Activated CD4-positive, alpha-beta T cell treated with anti-CD3 and anti-CD28 coated beads, Interleukin-2, amount 10 ng/mL, durations not matched to agents 7 days and 5 days (primary cell): Measurements from ENCODE around the gene RAD52. TPM values are rescaled to one million over a fixed set of nuclear protein-coding genes. Genes with fewer than 3 reads are reported as not detected.

Experiments used
- CTCF ChIA-PET: fragments of 350-600 bp; sonication (Branson Sonifier 250); formaldehyde crosslinking; loops from one replicate; lab custom pipeline; 2021; ENCODE audit warnings: antibody characterized with exemption; lab: Charles Lee
- POLR2A ChIA-PET: fragments of 350-600 bp; sonication (Branson Sonifier 250); formaldehyde crosslinking; loops from one replicate; lab custom pipeline; 2021; ENCODE audit warnings: antibody characterized with exemption; lab: Charles Lee
- DNase-seq: peaks from one replicate; pipeline ENCODE4 v3.0.0-alpha.2; 2020
- H3K27ac Mint-ChIP-seq: one replicate; pipeline ENCODE4 v1.8.0; 2021; ENCODE audit warnings: mild to moderate bottlenecking, moderate library complexity, mixed read lengths
- H3K27me3 Mint-ChIP-seq: one replicate; pipeline ENCODE4 v1.8.0; 2021; ENCODE audit warnings: mixed read lengths
- H3K36me3 Mint-ChIP-seq: one replicate; pipeline ENCODE4 v1.8.0; 2021; ENCODE audit warnings: low read depth, mixed read lengths
- H3K4me1 Mint-ChIP-seq: one replicate; pipeline ENCODE4 v1.8.0; 2021; ENCODE audit warnings: mixed read lengths
- H3K4me3 Mint-ChIP-seq: one replicate; pipeline ENCODE4 v1.8.0; 2021; ENCODE audit warnings: mild to moderate bottlenecking, moderate library complexity, mixed read lengths
- H3K9me3 Mint-ChIP-seq: one replicate; pipeline ENCODE4 v1.8.0; 2021; ENCODE audit warnings: mixed read lengths
- total RNA-seq, 2 experiments: library from RNA; stranded (reverse); gene quantifications; one replicate each; pipeline ENCODE4 v1.2.3, GENCODE V29; 2021

RAD52 gene
- total RNA-seq, 2 experiments from 2014 or later, result 18.5 to 19.4 TPM

GRCh38 chr12:926641-927040 is 22.9 kb downstream of the RAD52 start:
- no peak overlapping the region for H3K27ac Mint-ChIP-seq
- H3K27me3 Mint-ChIP-seq, result no peaks in the 10 kb centered on the region
- ChIA-PET CTCF (no interaction called here), POLR2A (no interaction called here)
- H3K4me3 Mint-ChIP-seq, result no peak overlapping the region
- H3K4me1 Mint-ChIP-seq, result no peaks in the 10 kb centered on the region
- H3K9me3 Mint-ChIP-seq, result no peaks in the 10 kb centered on the region
- no peak for DNase-seq
- peaks cover 39% of the 10 kb centered on the region for H3K36me3 Mint-ChIP-seq

- CTCF ChIA-PET, result no interaction called here
- H3K36me3 Mint-ChIP-seq, result peaks cover 45% of the 10 kb centered on the region
- peaks cover 7% of the 10 kb centered on the region for H3K4me1 Mint-ChIP-seq
- H3K27ac Mint-ChIP-seq, result no peak overlapping the region
- POLR2A ChIA-PET, result no interaction called here
- no peaks in the 10 kb centered on the region for H3K9me3 Mint-ChIP-seq
- no peak overlapping the region for H3K4me3 Mint-ChIP-seq
- DNase-seq, result no peak
- H3K27me3 Mint-ChIP-seq, result no peaks in the 10 kb centered on the region
Observed at GRCh38 chr12:922285-922684, 27.2 kb downstream of the RAD52 start.

DNA sequence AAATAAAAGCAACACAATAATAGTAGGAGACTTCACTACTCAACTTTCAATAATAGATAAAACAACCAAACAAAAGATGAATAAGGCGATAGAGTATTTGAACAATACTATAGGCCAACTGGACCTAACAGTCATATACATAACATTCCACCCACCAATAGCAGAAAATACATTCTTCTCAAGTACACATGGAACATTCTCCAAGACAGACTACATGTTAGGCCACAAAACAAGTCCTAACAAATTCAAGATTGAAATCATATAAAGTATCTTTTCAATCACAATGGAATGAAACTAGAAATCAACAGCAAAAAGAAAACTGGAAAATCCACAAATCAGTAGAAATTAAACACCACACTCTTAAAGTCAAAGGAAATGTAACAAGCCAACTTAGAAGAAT is 28.8 kb downstream of the RAD52 start:
- CTCF ChIA-PET, result no interaction called here
- H3K27me3 Mint-ChIP-seq, result no peaks in the 10 kb centered on the region
- POLR2A ChIA-PET, result no interaction called here
- no peak overlapping the region for H3K4me3 Mint-ChIP-seq
- no peak for DNase-seq
- H3K4me1 Mint-ChIP-seq, result peaks cover 14% of the 10 kb centered on the region
- H3K27ac Mint-ChIP-seq, result no peak overlapping the region
- no peaks in the 10 kb centered on the region for H3K9me3 Mint-ChIP-seq
- H3K36me3 Mint-ChIP-seq, result peaks cover 51% of the 10 kb centered on the region

DNA sequence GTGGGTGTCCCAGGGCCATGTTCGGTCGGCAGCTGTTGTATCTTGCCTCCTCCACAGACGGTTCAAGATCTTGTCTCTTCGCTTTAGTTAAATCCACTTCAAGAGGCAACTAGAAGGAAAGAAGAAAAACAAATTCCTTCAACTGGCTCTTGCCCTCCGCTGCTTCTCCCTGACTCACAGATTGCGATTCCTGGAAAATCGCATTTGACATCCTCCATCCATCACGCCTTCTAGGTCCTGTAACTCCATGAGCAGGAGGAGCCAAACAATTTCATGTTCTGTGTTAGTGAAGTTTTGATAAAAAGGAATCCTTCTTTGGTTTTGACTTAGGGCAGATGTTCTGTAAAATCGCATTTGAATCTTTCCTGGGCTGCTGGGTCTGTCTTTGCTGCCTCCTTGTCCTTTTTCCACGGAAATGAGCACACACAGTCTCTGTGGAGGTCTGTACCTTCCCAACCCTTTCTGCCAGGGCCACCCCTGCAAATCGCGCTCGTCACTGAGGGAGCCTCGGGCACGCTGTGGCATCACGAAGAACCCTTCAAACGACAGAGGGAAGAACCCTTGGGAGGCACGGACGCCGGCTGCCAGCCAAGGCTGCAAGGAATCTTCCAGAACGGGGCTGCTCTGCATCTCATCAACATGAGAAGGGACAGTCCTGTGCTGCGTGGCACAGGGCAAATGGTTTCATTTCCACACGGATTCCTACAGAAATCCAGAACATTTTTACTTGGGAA is 32.6 kb downstream of the RAD52 start:
- ChIA-PET POLR2A (no interaction called here), CTCF (interaction anchor here (0.6 to 1.0 kb wide), 2 partner anchors 31 to 43 kb away, joined by 3 read pairs; no protein-coding TSS in a partner anchor)
- Mint-ChIP-seq H3K36me3 (peaks cover 63% of the 10 kb centered on the region), H3K27ac (peak overlapping the region; percentile 87), H3K27me3 (no peaks in the 10 kb centered on the region), H3K4me3 (no peak overlapping the region), H3K4me1 (peaks cover 33% of the 10 kb centered on the region), H3K9me3 (no peaks in the 10 kb centered on the region)
- no peak for DNase-seq

DNA sequence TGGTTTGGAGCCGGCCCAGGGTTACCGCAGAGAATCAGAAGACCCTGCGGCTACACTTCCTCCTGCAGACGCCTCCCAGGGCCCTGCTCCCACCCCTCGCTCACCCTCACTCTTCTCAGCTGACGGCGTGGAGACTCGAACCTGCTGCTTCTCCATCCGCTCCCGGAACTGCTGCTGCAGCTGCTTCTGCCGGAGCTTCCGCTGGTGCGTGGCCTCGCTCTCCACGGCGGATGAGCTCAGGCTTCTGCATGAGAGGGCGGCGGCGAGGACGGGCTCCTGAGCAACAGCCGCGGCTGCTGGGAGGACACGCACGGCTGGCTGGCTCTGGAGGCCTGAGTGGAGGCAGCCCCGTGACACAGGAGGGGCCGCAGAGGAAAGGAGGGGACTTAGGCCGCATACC is 33.3 kb downstream of the RAD52 start:
- peak; percentile 34 for DNase-seq
- Mint-ChIP-seq H3K4me1 (peaks cover 33% of the 10 kb centered on the region), H3K4me3 (no peak overlapping the region), H3K27me3 (no peaks in the 10 kb centered on the region), H3K9me3 (no peaks in the 10 kb centered on the region), H3K36me3 (peaks cover 61% of the 10 kb centered on the region), H3K27ac (peak overlapping the region; percentile 87)
- POLR2A ChIA-PET, result no interaction called here
- CTCF ChIA-PET, result interaction anchor here (0.9 kb wide), 1 partner anchor 60 kb away, joined by 3 read pairs; no protein-coding TSS in a partner anchor

DNA sequence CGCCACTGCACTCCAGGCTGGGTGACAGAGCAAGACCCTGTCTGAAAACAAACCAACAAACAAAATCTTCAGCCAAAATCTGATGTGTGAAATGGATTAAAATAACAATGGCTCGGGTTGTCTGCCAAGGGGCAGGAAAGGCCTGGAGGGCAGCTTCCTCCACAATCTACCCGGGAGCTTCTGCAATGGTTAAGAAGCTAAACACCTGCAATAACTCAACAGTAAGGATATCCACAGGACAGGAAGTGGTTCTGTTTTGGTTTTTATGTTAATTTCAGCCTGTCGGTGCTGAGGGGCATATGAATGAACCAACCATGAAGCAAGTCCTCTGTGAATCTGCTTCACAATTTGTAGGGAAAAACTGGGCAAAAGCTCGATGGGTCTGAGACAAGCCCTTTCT is 34.4 kb downstream of the RAD52 start:
- H3K9me3 Mint-ChIP-seq, result no peaks in the 10 kb centered on the region
- ChIA-PET CTCF (no interaction called here), POLR2A (no interaction called here)
- no peak overlapping the region for H3K4me3 Mint-ChIP-seq
- no peaks in the 10 kb centered on the region for H3K27me3 Mint-ChIP-seq
- DNase-seq, result peak; percentile 8
- peaks cover 27% of the 10 kb centered on the region for H3K4me1 Mint-ChIP-seq
- H3K36me3 Mint-ChIP-seq, result peaks cover 54% of the 10 kb centered on the region
- H3K27ac Mint-ChIP-seq, result peak overlapping the region; percentile 20

GRCh38 chr12:913919-914698 is 35.4 kb downstream of the RAD52 start:
- ChIA-PET CTCF (interaction anchor here (0.7 to 1.7 kb wide), 2 partner anchors 21 to 163 kb away, joined by 3 to 6 read pairs; no protein-coding TSS in a partner anchor), POLR2A (no interaction called here)
- peaks cover 63% of the 10 kb centered on the region for H3K36me3 Mint-ChIP-seq
- H3K27ac Mint-ChIP-seq, result no peak overlapping the region
- no peaks in the 10 kb centered on the region for H3K9me3 Mint-ChIP-seq
- no peak overlapping the region for H3K4me3 Mint-ChIP-seq
- DNase-seq, result no peak
- peaks cover 27% of the 10 kb centered on the region for H3K4me1 Mint-ChIP-seq
- no peaks in the 10 kb centered on the region for H3K27me3 Mint-ChIP-seq

- ChIA-PET POLR2A (no interaction called here), CTCF (interaction anchor here (0.6 to 1.7 kb wide), 2 partner anchors 48 to 161 kb away, joined by 4 to 6 read pairs; no protein-coding TSS in a partner anchor)
- peaks cover 29% of the 10 kb centered on the region for H3K4me1 Mint-ChIP-seq
- no peaks in the 10 kb centered on the region for H3K27me3 Mint-ChIP-seq
- H3K4me3 Mint-ChIP-seq, result no peak overlapping the region
- peaks cover 62% of the 10 kb centered on the region for H3K36me3 Mint-ChIP-seq
- DNase-seq, result no peak
- H3K9me3 Mint-ChIP-seq, result no peaks in the 10 kb centered on the region
- H3K27ac Mint-ChIP-seq, result no peak overlapping the region
Observed at GRCh38 chr12:912466-913235, 36.8 kb downstream of the RAD52 start.

- H3K27ac Mint-ChIP-seq, result peak overlapping the region; percentile 25
- peaks cover 60% of the 10 kb centered on the region for H3K36me3 Mint-ChIP-seq
- POLR2A ChIA-PET, result interaction anchor here (0.6 kb wide), 1 partner anchor 62 kb away, joined by 4 read pairs; no protein-coding TSS in a partner anchor
- no peak overlapping the region for H3K4me3 Mint-ChIP-seq
- CTCF ChIA-PET, result interaction anchor here (1.0 kb wide), 1 partner anchor 17 kb away, joined by 3 read pairs; no protein-coding TSS in a partner anchor
- DNase-seq, result no peak
- peaks cover 25% of the 10 kb centered on the region for H3K4me1 Mint-ChIP-seq
- no peaks in the 10 kb centered on the region for H3K27me3 Mint-ChIP-seq
- H3K9me3 Mint-ChIP-seq, result no peaks in the 10 kb centered on the region
Observed at GRCh38 chr12:911191-911826, 38.2 kb downstream of the RAD52 start.

GRCh38 chr12:910416-910815 is 39.1 kb downstream of the RAD52 start:
- CTCF ChIA-PET, result interaction anchor here (0.9 kb wide), 1 partner anchor 13 kb away, joined by 3 read pairs; no protein-coding TSS in a partner anchor
- peaks cover 63% of the 10 kb centered on the region for H3K36me3 Mint-ChIP-seq

GRCh38 chr12:909861-910260 is 39.6 kb downstream of the RAD52 start:
- no peak overlapping the region for H3K4me3 Mint-ChIP-seq
- POLR2A ChIA-PET, result interaction anchor here (0.6 kb wide), 1 partner anchor 668 kb away, joined by 8 read pairs; no protein-coding TSS in a partner anchor
- CTCF ChIA-PET, result interaction anchor here (0.6 to 0.9 kb wide), 3 partner anchors 12 to 296 kb away, joined by 3 read pairs; no protein-coding TSS in a partner anchor
- H3K27me3 Mint-ChIP-seq, result no peaks in the 10 kb centered on the region
- H3K36me3 Mint-ChIP-seq, result peaks cover 63% of the 10 kb centered on the region
- H3K27ac Mint-ChIP-seq, result peak overlapping the region; percentile 63
- DNase-seq, result no peak
- H3K9me3 Mint-ChIP-seq, result no peaks in the 10 kb centered on the region
- peaks cover 29% of the 10 kb centered on the region for H3K4me1 Mint-ChIP-seq

More at GRCh38 chr12:910416-910815, 39.1 kb downstream of the RAD52 start:
- H3K27ac Mint-ChIP-seq, result no peak overlapping the region
- H3K4me1 Mint-ChIP-seq, result peaks cover 29% of the 10 kb centered on the region
- no peaks in the 10 kb centered on the region for H3K9me3 Mint-ChIP-seq
- H3K27me3 Mint-ChIP-seq, result no peaks in the 10 kb centered on the region
- DNase-seq, result no peak
- H3K4me3 Mint-ChIP-seq, result no peak overlapping the region
- POLR2A ChIA-PET, result no interaction called here
